Fibroblast of peridontal ligament (primary cell): ENCODE results near the gene RDH13.
"Not testable (repeated sequence)": the region's sequence is repeated elsewhere in the genome, so short reads cannot be mapped to it uniquely, and the experiment has no call there.

Experiments
- DNase-seq: peaks from one replicate; pipeline ENCODE4 v3.0.0-alpha.2; 2010; ENCODE audit errors: extremely low read depth

Gene RDH13

GRCh38 chr19:55015126-55015525 lies 47.8 kb downstream of the RDH13 start:
- no peak for DNase-seq

GRCh38 chr19:55014714-55015113 lies 48.2 kb downstream of the RDH13 start:
- DNase-seq: no peak

- DNase-seq: no peak
Observed at GRCh38 chr19:55013596-55013995, 49.4 kb downstream of the RDH13 start.

- no peak for DNase-seq
Observed at GRCh38 chr19:55012306-55012705, 50.6 kb downstream of the RDH13 start.

- DNase-seq: not testable (repeated sequence)
Observed at GRCh38 chr19:55010561-55010960, 52.4 kb downstream of the RDH13 start.

GRCh38 chr19:55008781-55009180 lies 54.2 kb downstream of the RDH13 start:
- DNase-seq: not testable (repeated sequence)

GRCh38 chr19:55008189-55008588 lies 54.8 kb downstream of the RDH13 start:
- not testable (repeated sequence) for DNase-seq

- not testable (repeated sequence) for DNase-seq
Observed at GRCh38 chr19:55007537-55007936, 55.4 kb downstream of the RDH13 start.

GRCh38 chr19:55006795-55007194 lies 56.2 kb downstream of the RDH13 start:
- not testable (repeated sequence) for DNase-seq

GRCh38 chr19:55005684-55006488 lies 57.1 kb downstream of the RDH13 start:
- no peak for DNase-seq

GRCh38 chr19:55000761-55001160 lies 62.2 kb downstream of the RDH13 start:
- DNase-seq: no peak

- not testable (repeated sequence) for DNase-seq
Observed at GRCh38 chr19:54998751-54999239, 64.2 kb downstream of the RDH13 start.

- DNase-seq: no peak
Observed at GRCh38 chr19:54995561-54995960, 67.4 kb downstream of the RDH13 start.
